SH-SY5Y (cell line): ENCODE measurements around the gene NEGR1.

Experiments
- GATA2 ChIP-seq: IDR thresholded peaks from 2 replicates; pipeline ENCODE4 v1.6.1; 2011; ENCODE audit warnings: mild to moderate bottlenecking, low read depth, low read length
- GATA3 ChIP-seq: IDR thresholded peaks from 2 replicates; pipeline ENCODE4 v1.6.1; 2011; ENCODE audit warnings: low read depth, mild to moderate bottlenecking, low read length, moderate library complexity

NEGR1 gene

GRCh38 chr1:71986160-71986559 is 296.2 kb downstream of the NEGR1 start:
- no peak for TF ChIP-seq GATA3
- TF ChIP-seq GATA2, result no peak

- no peak for TF ChIP-seq GATA2
- no peak for TF ChIP-seq GATA3
Measured at GRCh38 chr1:71980556-71980955, 301.8 kb downstream of the NEGR1 start.

GRCh38 chr1:71979882-71980281 is 302.5 kb downstream of the NEGR1 start:
- no peak for TF ChIP-seq GATA3
- no peak for TF ChIP-seq GATA2

- TF ChIP-seq GATA2, result no peak
- TF ChIP-seq GATA3, result no peak
Measured at GRCh38 chr1:71967670-71968069, 314.7 kb downstream of the NEGR1 start.

- TF ChIP-seq GATA2, result no peak
- no peak for TF ChIP-seq GATA3
Measured at GRCh38 chr1:71964188-71964587, 318.2 kb downstream of the NEGR1 start.

GRCh38 chr1:71956613-71957285 is 325.6 kb downstream of the NEGR1 start:
- TF ChIP-seq GATA2, result no peak
- TF ChIP-seq GATA3, result no peak

GRCh38 chr1:71950579-71950978 is 331.8 kb downstream of the NEGR1 start:
- no peak for TF ChIP-seq GATA2
- no peak for TF ChIP-seq GATA3

GRCh38 chr1:71949681-71950080 is 332.7 kb downstream of the NEGR1 start:
- TF ChIP-seq GATA2 (no peak), GATA3 (no peak)

GRCh38 chr1:71948561-71948960 is 333.8 kb downstream of the NEGR1 start:
- TF ChIP-seq GATA2 (no peak), GATA3 (no peak)

GRCh38 chr1:71944006-71944405 is 338.3 kb downstream of the NEGR1 start:
- TF ChIP-seq GATA3 (no peak), GATA2 (peak; percentile 49)

GRCh38 chr1:71940261-71940660 is 342.1 kb downstream of the NEGR1 start:
- no peak for TF ChIP-seq GATA3
- TF ChIP-seq GATA2, result no peak

GRCh38 chr1:71930511-71930910 is 351.8 kb downstream of the NEGR1 start:
- TF ChIP-seq GATA3, result no peak
- TF ChIP-seq GATA2, result no peak

GRCh38 chr1:71921935-71922559 is 360.3 kb downstream of the NEGR1 start:
- TF ChIP-seq GATA3 (no peak), GATA2 (no peak)

- TF ChIP-seq GATA3 (no peak), GATA2 (no peak)
Measured at GRCh38 chr1:71921204-71921603, 361.1 kb downstream of the NEGR1 start.

GRCh38 chr1:71920556-71920955 is 361.8 kb downstream of the NEGR1 start:
- TF ChIP-seq GATA3 (no peak), GATA2 (no peak)

GRCh38 chr1:71919811-71920509 is 362.4 kb downstream of the NEGR1 start:
- TF ChIP-seq GATA2 (no peak), GATA3 (no peak)
